ENCODE data around the gene SMKR1.
"Not testable (repeated sequence)": the region's sequence is repeated elsewhere in the genome, so short reads cannot be mapped to it uniquely, and the experiment has no call there.

SMKR1 gene

DNA sequence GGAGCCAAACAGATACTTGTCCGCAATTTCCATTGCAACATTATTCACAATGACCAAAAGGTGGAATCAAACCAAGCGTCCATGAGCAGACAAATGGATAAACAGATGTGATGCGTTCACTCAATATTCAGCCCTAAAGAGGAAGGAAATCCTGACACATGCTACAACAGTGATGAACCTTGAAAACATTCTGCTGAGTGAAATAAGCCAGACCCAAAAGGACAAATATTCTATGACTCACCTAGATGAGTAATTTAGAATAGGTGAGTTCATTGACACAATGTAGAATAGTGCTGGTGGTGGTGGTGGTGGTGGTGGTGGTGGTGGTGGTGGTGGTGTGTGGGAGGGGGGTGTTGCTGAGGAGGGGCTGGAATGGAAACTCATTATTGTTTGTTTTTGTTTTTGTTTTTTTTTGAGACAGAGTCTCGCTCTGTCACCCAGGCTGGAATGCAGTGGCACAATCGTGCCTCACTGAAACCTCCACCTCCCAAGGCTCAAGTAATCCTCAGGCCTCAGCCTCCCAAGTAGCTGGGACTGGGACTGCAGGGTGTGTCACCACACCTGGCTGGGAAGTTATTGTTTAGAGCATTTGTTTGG lies 28.6 kb downstream of the SMKR1 start:
- no peak for DNase-seq

DNA sequence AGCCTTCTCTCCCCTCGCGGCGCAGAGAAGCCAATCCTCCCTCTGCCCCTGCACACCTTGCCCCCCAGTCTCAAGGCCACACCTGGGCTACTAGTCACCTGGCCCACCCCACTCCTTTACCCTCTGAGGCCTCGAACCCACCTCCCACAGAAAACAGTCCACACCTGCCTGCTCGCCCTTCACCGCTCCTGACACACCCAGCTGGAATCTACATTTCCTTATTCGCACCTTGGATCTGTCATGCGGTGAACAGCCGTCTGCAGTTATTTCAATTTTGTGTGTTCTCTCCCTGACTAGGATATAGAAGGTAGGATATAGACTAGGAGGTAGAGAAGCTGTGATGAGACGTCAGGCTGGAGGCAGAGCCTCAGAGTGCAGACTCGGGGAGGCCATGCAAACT lies 29.4 kb downstream of the SMKR1 start:
- no peak for DNase-seq

DNA sequence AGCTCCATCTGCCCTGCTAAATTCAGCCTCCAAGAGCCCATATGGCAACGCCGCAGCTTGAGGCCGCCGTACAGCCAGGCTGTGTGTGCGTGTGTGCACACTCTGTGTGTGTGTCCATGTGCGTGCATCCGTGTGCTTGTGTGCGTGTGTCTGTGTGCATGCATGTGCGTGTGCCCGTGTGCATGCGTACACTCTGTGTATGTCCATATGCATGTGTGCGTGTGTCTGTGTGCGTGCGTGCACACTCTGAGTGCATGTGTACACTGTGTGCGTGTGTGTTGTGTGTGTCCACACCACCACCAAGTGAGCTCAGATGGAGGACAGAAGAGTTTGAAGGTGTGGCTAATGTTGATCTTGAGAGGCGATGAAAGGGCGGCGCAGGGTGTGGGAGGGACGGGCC lies 30.0 kb downstream of the SMKR1 start:
- DNase-seq: no peak

DNA sequence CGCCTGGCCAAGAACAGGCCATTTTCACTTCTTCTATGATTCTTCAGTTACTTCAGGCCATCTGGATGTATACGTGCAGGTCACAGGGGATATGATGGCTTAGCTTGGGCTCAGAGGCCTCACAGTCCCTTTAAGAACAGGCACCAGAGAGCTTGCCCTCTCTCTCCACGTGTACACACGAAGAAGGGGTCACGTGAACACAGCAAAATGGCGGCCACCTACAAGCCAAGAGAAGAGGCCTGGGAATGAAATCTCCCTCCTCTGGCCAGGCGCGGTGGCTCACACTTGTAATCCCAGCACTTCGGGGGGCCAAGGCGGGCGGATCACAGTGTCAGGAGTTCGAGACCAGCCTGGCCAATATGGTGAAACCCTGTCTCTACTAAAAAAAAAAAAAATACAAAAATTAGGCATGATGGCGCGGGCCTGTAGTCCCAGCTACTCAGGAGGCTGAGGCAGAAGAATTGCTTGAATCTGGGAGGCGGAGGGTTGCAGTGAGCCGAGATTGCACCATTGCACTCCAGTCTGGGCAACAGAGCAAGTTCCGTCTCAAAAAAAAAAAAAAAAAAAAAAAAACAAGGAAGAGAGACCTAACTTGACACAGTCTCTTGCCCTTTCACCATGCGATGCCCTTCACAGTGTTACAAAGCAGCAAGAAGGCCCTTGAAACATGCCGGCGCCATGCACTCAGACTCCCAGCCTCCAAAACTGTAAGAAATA lies 32.4 kb downstream of the SMKR1 start:
- DNase-seq: not testable (repeated sequence)

DNA sequence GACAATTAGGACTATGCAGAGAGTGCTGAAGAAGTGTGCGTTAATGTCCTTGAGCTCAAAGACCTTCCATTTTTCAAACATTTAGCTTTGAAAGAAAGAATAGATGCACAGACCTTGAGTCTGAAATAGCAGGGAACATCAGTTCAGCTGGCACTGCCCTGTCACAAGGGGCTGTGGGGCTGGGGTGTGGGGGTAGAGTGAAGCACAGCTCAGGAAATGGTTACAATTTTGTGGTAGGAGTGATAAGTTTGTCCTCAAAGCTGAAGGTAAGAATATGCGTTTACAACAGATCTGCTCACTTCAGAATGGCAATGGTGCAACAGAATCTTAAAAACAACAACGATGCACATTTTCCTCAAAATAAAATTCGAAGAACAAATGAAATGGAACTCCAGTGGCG lies 33.6 kb downstream of the SMKR1 start:
- no peak for DNase-seq

DNA sequence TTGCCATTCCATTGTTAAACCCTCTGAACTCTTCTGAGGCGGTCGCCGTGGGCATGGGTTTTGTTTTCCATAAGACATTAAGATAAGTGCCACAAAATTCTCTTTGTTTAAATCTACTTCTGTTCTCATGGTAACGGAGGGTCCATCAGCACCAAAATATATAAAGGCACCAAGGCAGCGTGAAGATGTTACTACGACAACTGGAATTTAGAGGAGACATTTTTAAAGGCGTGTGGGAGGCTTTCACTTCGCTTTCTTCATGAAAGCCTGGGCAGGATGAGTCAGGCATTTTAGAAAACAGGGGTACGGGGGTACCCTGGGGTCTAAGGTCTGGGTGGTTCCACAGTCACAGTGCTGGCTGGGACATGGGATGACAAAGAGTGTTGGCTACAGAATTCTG lies 34.0 kb downstream of the SMKR1 start:
- no peak for DNase-seq

DNA sequence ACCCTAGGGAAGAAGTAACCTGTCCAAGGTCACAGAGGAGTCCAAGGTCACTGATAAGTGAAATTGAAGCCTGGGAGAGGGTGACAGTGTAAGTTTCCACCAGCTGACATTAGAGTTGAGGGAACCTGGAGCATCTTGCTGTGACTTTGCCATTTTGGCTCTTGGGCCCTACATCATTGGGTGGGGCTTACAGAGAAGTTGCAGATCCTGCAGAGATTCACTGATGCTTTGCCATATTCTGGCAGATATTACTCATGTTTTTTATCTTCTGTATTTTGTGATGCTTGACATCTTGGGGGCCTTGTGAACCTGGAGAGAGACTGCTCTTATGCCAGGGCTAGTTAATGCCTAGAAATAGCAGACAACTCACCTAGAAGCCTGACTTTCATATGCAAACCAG lies 36.5 kb downstream of the SMKR1 start:
- DNase-seq: no peak

DNA sequence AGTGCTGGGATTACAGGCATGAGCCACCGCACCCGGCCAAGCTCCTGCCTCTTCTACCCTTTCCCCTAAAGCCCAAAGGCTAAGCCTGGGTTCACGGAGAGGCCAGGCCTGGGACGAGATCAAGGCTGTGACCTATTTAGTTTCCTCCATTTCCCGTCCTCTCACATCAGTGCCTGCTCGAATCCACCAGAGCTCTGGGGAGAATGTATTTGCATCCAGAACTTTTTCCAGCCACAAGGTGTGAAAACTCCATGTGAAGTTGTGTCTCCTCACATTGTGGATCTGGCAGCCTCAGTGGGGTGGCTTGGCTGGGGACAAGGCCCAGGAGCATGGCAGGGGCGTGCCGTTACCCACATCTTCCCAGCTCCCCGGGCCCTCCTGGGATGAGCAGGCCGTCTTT lies 38.0 kb downstream of the SMKR1 start:
- DNase-seq: no peak

DNA sequence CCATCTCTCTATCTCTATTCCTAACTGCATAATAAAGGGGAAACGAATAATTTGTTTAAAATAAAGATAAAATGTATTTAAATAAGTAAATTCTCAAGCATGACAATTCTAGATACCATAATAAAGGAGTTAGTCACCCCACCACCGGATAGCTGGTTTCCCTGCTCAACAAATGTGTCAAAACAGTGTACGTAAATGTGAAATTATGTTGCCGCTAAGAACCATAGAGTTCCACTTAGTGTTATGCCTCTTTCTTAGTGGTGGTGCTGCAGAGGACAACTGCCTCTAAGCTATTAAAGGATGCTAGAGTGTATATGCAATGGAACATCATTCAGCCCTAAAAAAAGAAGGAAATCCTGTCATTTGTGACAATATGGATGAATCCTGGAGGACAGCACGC lies 42.4 kb downstream of the SMKR1 start:
- no peak for DNase-seq

DNA sequence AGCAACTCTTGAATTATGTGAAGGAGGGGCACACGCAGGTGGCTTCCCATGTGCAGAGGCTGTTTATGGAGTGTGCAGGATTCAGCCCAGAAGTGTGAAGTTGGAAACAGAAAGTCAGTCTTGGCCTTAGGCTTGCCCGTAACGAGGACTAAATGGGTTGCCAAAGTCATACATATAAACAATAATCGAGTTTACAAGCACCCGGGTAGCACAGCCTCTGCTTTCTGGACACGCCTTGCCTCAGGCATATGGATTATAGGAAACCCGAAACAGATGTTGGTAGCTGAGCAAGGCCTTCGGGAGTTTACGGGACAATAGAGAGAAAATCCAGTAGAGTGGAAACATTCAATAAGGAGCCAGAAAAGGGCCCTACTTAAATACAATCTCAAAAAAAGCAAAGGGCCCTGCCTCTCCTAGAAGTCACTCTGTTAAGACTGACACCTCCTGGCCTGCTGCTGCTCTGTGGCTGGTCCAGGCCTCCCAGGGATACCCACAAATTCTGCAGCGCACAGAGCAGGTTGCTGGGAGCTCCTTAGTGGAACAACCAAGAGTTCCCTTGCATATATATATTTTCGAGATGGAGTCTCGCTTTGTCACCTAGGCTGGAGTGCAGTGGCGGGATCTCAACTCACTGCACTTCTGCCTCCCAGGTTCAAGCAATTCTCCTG lies 48.5 kb downstream of the SMKR1 start:
- no peak for DNase-seq

DNA sequence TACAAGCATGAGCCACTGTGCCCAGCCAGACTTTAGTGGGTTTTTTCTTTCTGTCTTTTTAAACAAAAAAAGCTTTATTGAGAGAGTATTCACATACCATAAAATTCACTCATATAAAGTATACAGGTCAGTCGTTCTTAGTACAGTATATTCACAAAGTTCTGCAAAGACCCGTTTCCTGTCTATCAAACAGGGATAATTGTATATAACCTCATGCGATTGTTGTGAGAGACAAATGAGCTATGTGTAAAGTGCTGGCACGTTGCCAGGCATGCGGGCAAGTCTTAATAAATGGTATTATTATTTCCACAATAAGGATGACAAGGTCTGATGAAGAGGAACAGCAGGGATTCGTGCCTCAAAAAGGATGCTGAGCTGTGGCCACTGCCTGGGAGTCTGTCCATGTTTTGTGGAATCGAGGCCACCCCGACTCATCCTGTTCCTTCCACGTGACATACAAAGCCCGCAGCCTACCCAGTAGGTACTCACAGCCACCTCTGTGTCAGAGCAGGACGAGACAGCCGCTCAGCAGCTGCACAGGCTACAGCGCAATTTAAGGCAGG lies 51.6 kb downstream of the SMKR1 start:
- DNase-seq: peak; percentile 11

DNA sequence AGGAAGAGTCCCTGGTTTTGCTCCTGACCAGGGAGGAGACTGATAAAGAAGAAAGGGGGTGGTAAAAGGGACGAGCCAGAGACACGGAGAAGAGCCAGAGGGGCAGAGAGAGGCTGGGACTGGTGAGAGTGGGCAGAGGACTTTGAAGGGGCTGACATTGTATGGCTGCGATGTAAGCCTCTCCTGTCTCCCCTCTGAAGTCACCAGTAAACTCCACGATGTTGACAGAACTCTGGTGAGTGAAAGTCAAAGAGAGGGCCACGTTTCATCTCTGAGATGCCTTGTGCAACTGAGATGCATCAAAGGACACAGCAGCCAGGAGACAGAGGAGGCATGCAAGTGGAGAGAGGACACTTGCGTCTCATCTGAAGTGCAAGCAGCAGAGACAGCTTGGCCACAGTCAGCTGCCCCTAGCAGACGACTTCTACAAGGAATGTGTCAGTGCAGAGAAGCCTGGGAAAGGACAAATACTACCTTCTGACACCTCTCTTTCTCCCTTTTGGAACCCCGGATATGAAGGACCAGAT lies 54.3 kb downstream of the SMKR1 start:
- no peak for DNase-seq

DNA sequence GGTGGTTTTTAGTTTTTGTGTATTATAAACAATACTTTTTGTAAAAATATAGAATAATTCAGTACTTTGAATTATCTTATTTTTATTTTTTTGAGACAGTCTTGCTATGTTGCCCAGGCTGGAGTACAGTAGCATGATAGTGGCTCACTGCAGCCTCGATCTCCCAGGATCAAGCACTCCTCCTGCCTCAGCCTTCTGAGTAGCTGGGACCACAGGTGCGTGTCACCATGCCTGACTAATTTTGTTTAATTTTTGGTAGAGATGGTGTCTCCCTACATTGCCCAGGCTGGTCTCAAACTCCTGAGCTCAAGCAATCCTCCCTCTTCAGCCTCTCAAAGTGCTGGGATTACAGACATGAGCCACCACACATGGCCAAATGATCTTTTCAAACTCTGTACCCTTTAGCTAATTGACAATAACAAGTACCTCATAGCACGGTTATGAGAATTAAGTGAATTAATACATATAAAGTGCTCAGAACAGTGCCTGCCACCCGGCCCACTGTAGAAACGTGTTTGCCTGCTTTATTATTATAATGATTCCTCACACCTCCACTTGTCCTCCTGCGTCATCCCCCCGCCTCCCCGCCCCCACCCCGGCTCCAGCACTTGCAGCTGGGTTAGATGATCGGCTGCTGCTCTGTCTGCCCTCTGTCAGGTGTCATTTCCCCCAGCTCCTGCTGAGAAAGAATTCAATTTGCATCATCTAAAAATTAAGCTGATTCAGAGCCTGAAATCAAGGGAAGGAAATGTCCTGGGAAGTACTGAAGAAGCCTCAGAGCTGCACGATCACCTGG lies 55.6 kb downstream of the SMKR1 start:
- no peak for DNase-seq

DNA sequence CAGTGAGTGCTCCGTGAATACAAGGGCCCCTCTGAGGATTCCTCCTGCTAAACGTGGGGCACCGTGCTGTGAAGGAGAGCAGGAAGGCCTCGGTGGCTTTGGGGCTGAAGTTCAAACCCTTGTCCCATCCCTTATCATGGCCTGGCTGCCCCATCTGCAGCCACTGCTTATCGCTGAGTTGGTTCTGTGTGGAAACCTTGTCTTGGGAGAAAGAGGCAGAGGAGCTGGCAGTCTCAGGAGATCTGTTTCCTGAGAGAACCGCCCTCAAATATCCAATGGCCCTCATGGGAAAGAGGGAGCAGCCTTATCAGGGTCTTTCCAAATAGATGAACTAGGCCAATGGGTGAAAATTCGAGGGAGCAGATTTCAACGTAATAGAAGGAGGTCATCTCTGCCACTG lies 57.2 kb downstream of the SMKR1 start:
- no peak for DNase-seq

DNA sequence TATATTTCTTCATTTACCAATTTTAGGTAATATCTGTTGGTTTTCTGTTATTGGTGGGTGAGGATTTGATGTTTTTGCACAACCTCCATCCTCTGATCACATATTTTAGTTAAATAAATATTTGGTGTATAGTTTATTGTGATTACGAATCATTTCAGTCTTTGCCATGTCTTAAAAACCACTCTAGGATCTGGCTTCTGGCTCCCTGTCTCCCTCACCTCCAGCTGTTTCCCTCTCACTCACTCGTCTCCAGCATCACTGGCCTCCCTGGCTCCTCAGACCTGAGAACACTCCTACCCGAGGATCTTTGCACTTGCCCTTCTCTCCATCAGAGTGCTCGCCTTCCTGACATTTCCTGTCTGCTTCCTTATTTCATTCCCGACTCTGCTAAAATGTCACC lies 58.5 kb downstream of the SMKR1 start:
- DNase-seq: no peak

DNA sequence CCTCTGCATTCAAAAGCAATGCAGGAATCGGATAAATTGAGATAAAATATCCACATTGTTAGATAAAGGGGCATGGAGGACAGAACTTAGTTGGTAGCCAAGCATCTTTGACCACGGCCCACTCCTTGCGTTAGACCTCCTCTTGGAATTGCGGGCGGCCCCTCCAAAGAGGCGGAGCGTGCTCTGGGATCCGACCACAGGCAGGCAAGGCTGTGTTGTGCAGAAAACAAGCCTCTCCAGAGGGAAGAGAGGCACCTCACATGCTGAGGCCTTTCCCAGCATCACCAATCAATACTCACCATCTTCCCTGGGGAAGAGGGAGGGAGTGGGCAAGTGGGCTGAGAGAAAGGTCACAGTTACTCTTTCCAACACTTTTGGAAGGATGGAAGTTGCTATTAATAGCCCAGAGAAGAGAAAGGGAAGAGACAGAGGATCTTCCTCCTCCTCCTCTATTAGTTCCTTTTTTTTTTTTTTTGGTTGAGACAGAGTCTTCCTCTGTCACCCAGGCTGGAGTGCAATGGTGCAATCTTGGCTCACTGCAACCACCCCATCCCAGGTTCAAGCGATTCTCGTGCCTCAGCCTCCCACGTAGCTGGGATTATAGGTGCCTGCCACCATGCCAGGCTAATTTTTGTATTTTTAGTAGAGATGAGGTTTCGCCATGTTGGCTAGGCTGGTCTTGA lies 59.5 kb downstream of the SMKR1 start:
- no peak for DNase-seq
